Measurements from ENCODE around the gene RAB6B. TPM values are rescaled to one million over a fixed set of nuclear protein-coding genes. Genes with fewer than 3 reads are reported as not detected.

RAB6B gene
- polyA plus RNA-seq, 4 donors, result 0.27 to 7.5 (median 0.77) TPM; not detected in 1

DNA sequence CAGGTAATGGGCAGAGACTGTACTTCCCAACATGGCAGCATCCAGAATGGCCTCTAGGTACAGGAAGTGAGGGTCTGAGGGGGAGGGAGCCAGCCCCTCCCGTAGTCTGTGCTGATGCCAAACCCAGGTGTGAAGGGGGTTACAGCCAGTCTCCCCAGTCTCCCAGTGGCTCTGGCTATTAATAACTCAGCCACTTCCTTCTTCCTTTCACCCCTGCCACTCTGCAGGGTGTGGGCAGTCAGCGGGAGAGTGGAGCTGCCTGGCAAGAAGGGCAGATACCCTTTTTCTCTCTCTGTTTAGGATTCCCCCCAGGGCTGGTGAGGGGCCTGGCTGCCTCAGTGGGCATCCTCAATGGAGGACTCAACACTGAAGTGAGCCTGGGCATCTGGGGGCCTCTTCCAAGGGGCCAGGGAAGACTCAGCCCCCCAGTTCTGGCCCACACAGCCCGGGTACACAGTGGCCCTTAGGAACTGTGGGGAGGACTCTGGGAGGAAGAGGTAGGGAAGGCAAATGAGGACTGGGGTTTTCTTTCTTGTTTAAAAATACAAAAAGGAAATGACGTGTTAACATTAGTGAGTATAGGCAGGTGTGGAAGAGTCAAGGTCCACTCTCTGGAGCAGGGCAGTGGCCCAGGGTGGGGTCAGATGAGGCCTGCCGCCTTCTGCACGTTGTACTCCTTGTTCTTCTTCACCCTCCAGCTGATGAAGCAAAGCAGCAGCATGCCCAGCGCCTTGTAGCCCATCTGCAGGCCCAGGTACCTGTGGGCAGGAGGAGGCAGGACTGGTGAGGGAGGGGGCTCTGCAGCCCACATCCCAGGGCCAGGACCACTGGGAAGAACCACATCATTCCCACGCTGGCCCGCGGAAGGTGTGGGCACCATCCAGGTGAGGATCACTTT, 38.6 kb upstream of the RAB6B start:
- H3K4me3 ChIP-seq (ENCODE audit: low read depth in 1 of 3, low read length in 3 of 3), result no peak overlapping the region
- H3K36me3 ChIP-seq (ENCODE audit: control insufficient read depth in 3 of 3, insufficient read depth in 2 of 3, low read depth in 1 of 3, low read length in 3 of 3), result peaks cover 0 to 2% (median 0%) of the 10 kb centered on the region in 3 donors
- H3K27ac ChIP-seq (ENCODE audit: low read depth in 1 of 3, low read length in 2 of 3), result peak overlapping the region; percentile 60 to 92 (median 89)
- H3K4me1 ChIP-seq (ENCODE audit: control insufficient read depth in 3 of 3, insufficient read depth in 2 of 3, low read depth in 1 of 3, low read length in 2 of 3), result peaks cover 5 to 17% (median 10%) of the 10 kb centered on the region in 3 donors
- H3K9me3 ChIP-seq (ENCODE audit: control insufficient read depth in 2 of 2, insufficient read depth in 1 of 2, low read depth in 1 of 2, low read length in 1 of 2), result no peaks in the 10 kb centered on the region
- FAIRE-seq, result no peak
- H3K27me3 ChIP-seq (ENCODE audit: control insufficient read depth in 3 of 3, insufficient read depth in 3 of 3, low read length in 3 of 3), result no peaks in the 10 kb centered on the region
- WGBS, 3 donors, result 38 to 62% (median 49%) methylated on average over 10 of the region's 10 CpGs
- DNase-seq, result peak; percentile 76 to 93

DNA sequence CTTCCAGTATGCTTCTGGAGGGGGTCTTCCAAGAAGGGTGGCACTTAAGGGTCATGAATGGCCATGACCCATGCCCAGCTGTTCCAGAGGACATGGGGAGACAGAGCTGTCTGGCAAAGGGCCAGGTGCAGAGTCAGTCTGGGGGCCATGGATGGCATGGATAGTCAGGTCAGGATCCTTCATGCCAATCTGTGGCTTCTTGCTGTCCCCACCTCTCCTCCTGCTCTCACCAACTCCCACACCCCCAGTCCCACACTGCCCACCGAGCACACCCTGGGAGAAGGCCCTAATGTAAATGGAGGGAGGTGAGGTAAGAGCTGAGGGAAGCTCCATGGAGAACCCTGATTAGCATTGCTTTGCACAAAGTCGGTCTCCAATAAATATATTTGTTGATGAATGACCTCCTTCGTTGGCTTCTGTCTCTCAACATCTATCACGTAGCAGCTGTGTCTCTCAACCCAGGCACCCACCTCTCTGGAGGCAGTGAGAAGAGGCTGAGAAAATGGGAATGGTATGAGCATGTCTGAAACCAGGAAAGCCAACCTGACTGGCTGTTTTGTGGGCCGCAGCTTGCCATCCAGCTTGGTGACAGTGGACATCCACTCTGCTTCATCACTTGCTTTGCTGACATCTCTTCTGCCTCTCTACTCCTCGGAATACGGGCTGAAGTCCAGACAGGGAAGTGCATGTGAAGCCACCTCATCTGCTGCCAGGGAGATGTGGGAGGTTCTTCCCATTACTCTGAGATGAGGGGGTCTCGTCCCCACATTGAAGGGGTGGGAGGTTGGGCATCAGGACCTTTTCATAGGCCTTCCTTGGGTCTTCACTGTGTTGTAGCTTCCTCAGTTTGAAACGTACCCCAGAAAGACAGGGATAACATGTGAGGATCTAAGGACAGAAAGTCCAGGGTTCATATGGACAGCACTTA, 37.7 kb upstream of the RAB6B start:
- Histone ChIP-seq H3K27me3 (ENCODE audit: control insufficient read depth in 3 of 3, insufficient read depth in 3 of 3, low read length in 3 of 3) (peaks cover 0 to 4% (median 0%) of the 10 kb centered on the region in 3 donors), H3K9me3 (ENCODE audit: control insufficient read depth in 2 of 2, insufficient read depth in 1 of 2, low read depth in 1 of 2, low read length in 1 of 2) (no peaks in the 10 kb centered on the region), H3K36me3 (ENCODE audit: control insufficient read depth in 3 of 3, insufficient read depth in 2 of 3, low read depth in 1 of 3, low read length in 3 of 3) (peaks cover 0 to 2% (median 0%) of the 10 kb centered on the region in 3 donors), H3K4me1 (ENCODE audit: control insufficient read depth in 3 of 3, insufficient read depth in 2 of 3, low read depth in 1 of 3, low read length in 2 of 3) (peaks cover 5 to 18% (median 10%) of the 10 kb centered on the region in 3 donors), H3K27ac (ENCODE audit: low read depth in 1 of 3, low read length in 2 of 3) (peak overlapping the region in 2 of 3 donors; percentile 89 to 92), H3K4me3 (ENCODE audit: low read depth in 1 of 3, low read length in 3 of 3) (no peak overlapping the region)
- no peak for DNase-seq
- no peak for FAIRE-seq
- 87 to 91% (median 88%) methylated on average over 9 of the region's 9 CpGs for WGBS, 3 donors

DNA sequence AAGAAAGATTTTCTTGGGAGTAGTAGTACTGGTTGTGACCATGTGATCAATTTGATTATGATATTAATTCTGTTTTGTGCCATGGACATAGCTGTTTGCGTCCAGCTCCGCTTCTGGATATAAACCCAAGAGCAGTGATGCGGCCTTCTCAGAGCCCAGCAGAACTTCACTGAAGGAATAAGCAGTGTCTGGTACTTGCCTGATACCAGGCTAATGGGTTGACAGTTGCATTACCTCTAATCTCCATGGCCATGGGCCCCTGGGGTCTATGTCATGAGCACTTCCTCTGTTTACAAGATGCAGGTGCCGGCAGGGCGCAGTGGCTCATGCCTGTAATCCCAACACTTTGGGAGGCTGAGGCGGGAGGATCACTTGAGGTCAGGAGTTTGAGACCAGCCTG, 36.3 kb upstream of the RAB6B start:
- DNase-seq (no peak), FAIRE-seq (no peak)
- Histone ChIP-seq H3K4me1 (ENCODE audit: control insufficient read depth in 3 of 3, insufficient read depth in 2 of 3, low read depth in 1 of 3, low read length in 2 of 3) (peaks cover 5 to 25% (median 10%) of the 10 kb centered on the region in 3 donors), H3K4me3 (ENCODE audit: low read depth in 1 of 3, low read length in 3 of 3) (no peak overlapping the region), H3K27me3 (ENCODE audit: control insufficient read depth in 3 of 3, insufficient read depth in 3 of 3, low read length in 3 of 3) (peaks cover 0 to 5% (median 0%) of the 10 kb centered on the region in 3 donors), H3K9me3 (ENCODE audit: control insufficient read depth in 2 of 2, insufficient read depth in 1 of 2, low read depth in 1 of 2, low read length in 1 of 2) (no peaks in the 10 kb centered on the region), H3K27ac (ENCODE audit: low read depth in 1 of 3, low read length in 2 of 3) (no peak overlapping the region), H3K36me3 (ENCODE audit: control insufficient read depth in 3 of 3, insufficient read depth in 2 of 3, low read depth in 1 of 3, low read length in 3 of 3) (no peaks in the 10 kb centered on the region)
- WGBS, 3 donors, result 92 to 99% (median 93%) methylated on average over 6 of the region's 6 CpGs

DNA sequence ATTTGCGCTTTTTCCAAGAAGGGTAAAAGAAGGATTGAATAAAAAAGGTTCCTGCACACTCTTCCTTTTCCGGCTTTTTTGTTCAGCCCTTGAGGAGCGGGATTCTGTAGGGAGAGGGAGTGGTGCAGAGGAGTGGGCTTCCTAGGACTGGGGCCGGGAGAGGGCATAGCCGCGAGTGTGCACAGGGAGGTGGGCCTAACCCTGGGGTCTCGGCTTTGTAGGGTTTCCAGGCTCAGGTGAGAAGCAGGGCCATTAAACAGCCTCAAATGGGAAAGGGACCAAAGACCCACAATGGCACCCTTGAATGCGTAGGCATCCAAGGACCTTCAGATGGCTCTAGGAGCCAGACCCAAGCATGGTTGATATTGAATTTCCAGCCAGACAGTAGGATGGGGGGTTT, 35.4 kb upstream of the RAB6B start:
- DNase-seq (no peak), FAIRE-seq (no peak)
- Histone ChIP-seq H3K27me3 (ENCODE audit: control insufficient read depth in 3 of 3, insufficient read depth in 3 of 3, low read length in 3 of 3) (peaks cover 0 to 10% (median 0%) of the 10 kb centered on the region in 3 donors), H3K36me3 (ENCODE audit: control insufficient read depth in 3 of 3, insufficient read depth in 2 of 3, low read depth in 1 of 3, low read length in 3 of 3) (no peaks in the 10 kb centered on the region), H3K9me3 (ENCODE audit: control insufficient read depth in 2 of 2, insufficient read depth in 1 of 2, low read depth in 1 of 2, low read length in 1 of 2) (no peaks in the 10 kb centered on the region), H3K4me3 (ENCODE audit: low read depth in 1 of 3, low read length in 3 of 3) (no peak overlapping the region), H3K4me1 (ENCODE audit: control insufficient read depth in 3 of 3, insufficient read depth in 2 of 3, low read depth in 1 of 3, low read length in 2 of 3) (peaks cover 5 to 25% (median 8%) of the 10 kb centered on the region in 3 donors), H3K27ac (ENCODE audit: low read depth in 1 of 3, low read length in 2 of 3) (no peak overlapping the region)
- 90 to 95% (median 91%) methylated on average over 8 of the region's 8 CpGs for WGBS, 3 donors

DNA sequence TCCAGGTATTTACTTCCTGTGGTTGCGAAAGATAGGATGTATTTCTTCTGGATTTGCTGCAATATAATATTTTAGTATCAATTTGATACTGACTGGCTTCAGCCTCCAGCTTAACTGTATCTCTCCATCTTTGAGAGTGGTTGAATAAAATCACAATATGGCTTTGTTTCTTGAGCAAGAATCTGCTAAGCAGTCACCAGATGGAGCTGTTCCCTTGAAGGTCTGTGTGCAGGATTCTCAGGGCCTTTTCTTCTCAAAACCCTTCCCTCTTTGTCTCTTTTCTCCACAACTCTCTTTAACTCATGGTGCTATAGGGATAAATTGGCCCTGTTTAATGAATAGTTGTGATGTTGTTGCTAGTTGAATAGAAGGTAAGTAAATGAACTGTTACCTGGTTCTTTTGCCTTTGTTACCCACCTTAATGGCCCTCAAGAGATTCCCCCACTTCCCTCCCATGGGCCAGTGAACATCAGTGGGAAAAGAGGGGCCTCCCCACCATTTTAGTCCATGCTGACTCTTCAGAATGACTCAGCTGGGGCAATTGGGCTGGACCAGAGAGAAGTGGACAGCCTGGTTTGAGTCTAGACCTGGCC, 34.8 kb upstream of the RAB6B start:
- H3K4me1 ChIP-seq (ENCODE audit: control insufficient read depth in 3 of 3, insufficient read depth in 2 of 3, low read depth in 1 of 3, low read length in 2 of 3), result peaks cover 5 to 25% (median 6%) of the 10 kb centered on the region in 3 donors
- FAIRE-seq, result no peak
- 48 to 89% (median 65%) methylated on average over 1 of the region's 1 CpG for WGBS, 3 donors
- no peaks in the 10 kb centered on the region for H3K36me3 ChIP-seq (ENCODE audit: control insufficient read depth in 3 of 3, insufficient read depth in 2 of 3, low read depth in 1 of 3, low read length in 3 of 3)
- H3K4me3 ChIP-seq (ENCODE audit: low read depth in 1 of 3, low read length in 3 of 3), result no peak overlapping the region
- H3K27me3 ChIP-seq (ENCODE audit: control insufficient read depth in 3 of 3, insufficient read depth in 3 of 3, low read length in 3 of 3), result peaks cover 0 to 11% (median 0%) of the 10 kb centered on the region in 3 donors
- H3K27ac ChIP-seq (ENCODE audit: low read depth in 1 of 3, low read length in 2 of 3), result no peak overlapping the region
- no peaks in the 10 kb centered on the region for H3K9me3 ChIP-seq (ENCODE audit: control insufficient read depth in 2 of 2, insufficient read depth in 1 of 2, low read depth in 1 of 2, low read length in 1 of 2)
- DNase-seq, result peak; percentile 72 to 78

DNA sequence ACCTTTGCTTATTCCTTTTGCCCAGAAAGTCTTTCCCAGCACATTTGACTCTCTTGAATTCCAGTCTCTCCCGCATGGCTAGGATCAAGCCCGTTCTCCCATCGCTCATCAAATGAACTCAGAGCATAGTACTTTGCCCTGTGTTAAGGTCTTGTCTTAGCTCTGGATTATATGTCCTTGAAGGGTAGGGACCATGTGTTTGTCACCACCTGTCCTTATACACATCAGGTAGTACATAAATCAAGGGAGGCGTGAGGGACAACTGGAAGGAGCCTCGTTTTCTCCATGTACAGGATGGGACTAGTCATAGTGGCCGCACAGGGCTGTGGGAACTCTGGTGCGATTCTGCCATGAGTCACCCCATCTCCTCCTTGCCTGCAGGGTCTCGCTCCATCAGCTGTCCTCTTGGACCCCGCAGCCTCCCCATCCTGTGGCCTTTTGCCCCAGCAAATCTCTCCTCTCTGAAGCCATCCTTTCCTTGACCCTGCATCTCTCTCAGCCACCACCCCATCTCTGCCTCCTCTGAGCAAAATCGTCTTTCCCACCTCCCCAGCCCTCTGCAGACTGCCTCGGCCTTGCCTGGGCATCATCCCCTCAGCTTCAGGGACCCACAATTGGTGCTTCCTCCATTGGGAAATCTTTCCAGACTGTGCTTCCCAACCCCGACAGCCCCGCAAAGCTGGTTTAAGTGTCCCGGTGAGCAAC, 33.4 kb upstream of the RAB6B start:
- DNase-seq (no peak), FAIRE-seq (no peak)
- H3K9me3 ChIP-seq (ENCODE audit: control insufficient read depth in 2 of 2, insufficient read depth in 1 of 2, low read depth in 1 of 2, low read length in 1 of 2), result no peaks in the 10 kb centered on the region
- H3K27ac ChIP-seq (ENCODE audit: low read depth in 1 of 3, low read length in 2 of 3), result no peak overlapping the region
- 79 to 92% (median 85%) methylated on average over 14 of the region's 14 CpGs for WGBS, 3 donors
- H3K4me3 ChIP-seq (ENCODE audit: low read depth in 1 of 3, low read length in 3 of 3), result no peak overlapping the region
- H3K27me3 ChIP-seq (ENCODE audit: control insufficient read depth in 3 of 3, insufficient read depth in 3 of 3, low read length in 3 of 3), result peaks cover 0 to 11% (median 0%) of the 10 kb centered on the region in 3 donors
- H3K36me3 ChIP-seq (ENCODE audit: control insufficient read depth in 3 of 3, insufficient read depth in 2 of 3, low read depth in 1 of 3, low read length in 3 of 3), result no peaks in the 10 kb centered on the region
- peaks cover 0 to 11% (median 2%) of the 10 kb centered on the region in 3 donors for H3K4me1 ChIP-seq (ENCODE audit: control insufficient read depth in 3 of 3, insufficient read depth in 2 of 3, low read depth in 1 of 3, low read length in 2 of 3)

DNA sequence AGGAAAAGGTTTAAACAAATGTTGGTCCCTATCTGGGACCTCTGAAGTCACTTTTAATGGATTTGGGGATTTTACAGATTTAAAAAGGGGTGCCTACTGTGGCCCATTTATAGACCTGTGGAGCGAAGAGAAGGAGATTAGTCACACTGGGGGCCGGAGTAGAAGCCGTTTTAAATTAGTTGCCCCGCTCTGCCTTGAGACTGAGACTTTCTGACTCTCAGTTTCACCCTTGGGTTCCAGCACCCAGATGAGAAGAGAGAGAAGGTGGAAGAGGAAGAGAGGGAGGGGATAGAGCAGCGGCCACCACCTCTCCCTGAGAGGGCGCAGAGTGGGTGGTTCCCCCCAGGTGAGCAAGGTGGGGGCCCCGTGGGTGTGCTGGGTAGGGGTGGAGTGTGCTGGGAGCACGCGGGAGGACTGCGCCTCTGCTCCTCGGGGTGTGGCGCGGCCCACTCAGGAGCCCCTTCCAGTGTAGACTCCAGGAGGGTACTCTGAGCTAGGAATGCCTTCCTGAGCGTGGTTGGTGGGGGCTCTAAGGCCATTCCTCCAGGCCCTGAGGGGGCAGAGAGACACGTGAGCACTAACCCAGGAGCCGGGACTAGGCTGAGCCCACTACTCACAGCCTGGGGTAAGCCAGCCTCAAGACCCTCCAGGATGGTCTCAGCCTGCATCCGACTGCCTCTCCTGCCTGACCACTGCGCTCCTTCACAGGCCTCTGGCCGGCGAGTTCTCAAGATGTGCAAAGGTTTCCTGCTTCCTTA, 32.6 kb upstream of the RAB6B start:
- no peaks in the 10 kb centered on the region for H3K36me3 ChIP-seq (ENCODE audit: control insufficient read depth in 3 of 3, insufficient read depth in 2 of 3, low read depth in 1 of 3, low read length in 3 of 3)
- H3K4me1 ChIP-seq (ENCODE audit: control insufficient read depth in 3 of 3, insufficient read depth in 2 of 3, low read depth in 1 of 3, low read length in 2 of 3), result peaks cover 0 to 8% (median 2%) of the 10 kb centered on the region in 3 donors
- H3K9me3 ChIP-seq (ENCODE audit: control insufficient read depth in 2 of 2, insufficient read depth in 1 of 2, low read depth in 1 of 2, low read length in 1 of 2), result no peaks in the 10 kb centered on the region
- DNase-seq (no peak), FAIRE-seq (no peak)
- H3K27ac ChIP-seq (ENCODE audit: low read depth in 1 of 3, low read length in 2 of 3), result no peak overlapping the region
- WGBS, 3 donors, result 68 to 79% (median 71%) methylated on average over 14 to 20 of the region's 20 CpGs
- peaks cover 0 to 11% (median 0%) of the 10 kb centered on the region in 3 donors for H3K27me3 ChIP-seq (ENCODE audit: control insufficient read depth in 3 of 3, insufficient read depth in 3 of 3, low read length in 3 of 3)
- H3K4me3 ChIP-seq (ENCODE audit: low read depth in 1 of 3, low read length in 3 of 3), result no peak overlapping the region

All from small intestine (tissue), 7 donors.